ENCODE data around the gene FMN1.

Gene FMN1

DNA sequence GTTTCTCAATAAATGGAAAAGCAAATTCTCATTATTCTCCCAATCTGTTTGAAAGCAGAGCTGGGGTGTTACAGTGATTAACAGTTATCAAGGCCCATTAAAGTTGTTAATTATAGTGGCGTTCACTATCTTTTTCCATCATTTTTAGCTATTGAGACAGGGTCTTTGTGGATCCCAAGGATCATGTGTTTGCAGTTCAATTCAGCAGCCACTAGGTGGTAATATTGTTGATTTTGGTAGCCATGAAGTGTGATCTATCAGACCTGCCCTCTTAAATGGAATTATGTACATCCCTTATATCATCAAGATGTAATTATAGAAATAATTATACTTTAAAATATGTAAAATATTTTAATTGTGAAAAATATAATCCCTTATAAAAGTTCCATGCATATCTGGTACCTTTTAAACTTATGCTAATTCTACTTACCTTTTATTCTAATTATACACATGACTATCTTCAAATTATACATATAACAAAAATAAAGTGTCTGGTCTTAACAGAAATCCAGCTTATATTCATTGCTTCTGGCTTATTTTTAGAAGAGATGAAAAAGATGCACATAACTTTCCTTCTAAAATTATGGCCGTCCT lies 350.3 kb downstream of the FMN1 start:
- DNase-seq, result no peak

DNA sequence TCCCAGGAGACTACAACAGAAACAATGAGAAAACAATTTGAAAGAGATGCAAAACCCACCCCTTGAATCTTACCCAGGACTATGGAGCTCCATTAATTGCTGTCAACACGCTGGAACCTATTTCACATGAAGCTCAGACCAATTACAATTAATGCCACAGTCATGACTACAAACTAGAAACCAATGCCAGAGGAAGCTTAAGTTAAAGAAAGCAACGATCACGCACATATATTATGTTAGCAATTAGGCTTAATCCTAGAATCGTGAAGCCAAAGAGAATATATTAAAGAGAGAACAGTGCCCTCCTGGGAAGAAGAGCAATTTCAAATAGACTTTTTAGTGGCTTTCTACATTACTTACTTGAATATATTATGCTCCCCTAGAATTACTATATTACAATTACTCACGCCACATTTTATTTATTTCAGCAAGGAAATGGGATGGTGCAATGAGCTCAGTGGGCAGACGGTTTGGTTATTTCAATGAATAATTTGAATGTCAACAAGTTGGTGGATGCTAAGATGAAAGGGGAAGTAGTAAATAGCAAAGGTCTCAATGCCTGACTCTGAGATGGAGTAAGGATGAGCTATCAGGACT lies 351.2 kb downstream of the FMN1 start:
- no peak for DNase-seq

DNA sequence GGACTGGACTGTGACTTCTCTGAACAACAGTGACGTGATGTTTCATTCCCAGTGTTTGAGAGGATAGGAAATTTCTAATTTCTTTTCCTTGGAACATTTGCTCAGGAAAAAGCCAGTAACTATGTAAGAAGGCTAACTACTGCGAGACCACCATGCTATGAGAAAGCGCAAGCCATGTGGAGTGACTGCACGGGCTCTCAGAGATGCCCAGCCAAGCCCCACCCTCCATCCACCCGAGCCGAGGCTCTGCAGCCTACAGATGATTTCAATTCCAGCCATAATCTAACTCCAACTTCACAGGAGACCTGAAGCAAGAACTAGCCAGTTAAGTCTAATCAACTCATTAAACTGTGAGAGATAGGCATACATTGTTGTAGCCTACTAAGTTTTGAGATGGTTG lies 352.4 kb downstream of the FMN1 start:
- DNase-seq, result no peak

DNA sequence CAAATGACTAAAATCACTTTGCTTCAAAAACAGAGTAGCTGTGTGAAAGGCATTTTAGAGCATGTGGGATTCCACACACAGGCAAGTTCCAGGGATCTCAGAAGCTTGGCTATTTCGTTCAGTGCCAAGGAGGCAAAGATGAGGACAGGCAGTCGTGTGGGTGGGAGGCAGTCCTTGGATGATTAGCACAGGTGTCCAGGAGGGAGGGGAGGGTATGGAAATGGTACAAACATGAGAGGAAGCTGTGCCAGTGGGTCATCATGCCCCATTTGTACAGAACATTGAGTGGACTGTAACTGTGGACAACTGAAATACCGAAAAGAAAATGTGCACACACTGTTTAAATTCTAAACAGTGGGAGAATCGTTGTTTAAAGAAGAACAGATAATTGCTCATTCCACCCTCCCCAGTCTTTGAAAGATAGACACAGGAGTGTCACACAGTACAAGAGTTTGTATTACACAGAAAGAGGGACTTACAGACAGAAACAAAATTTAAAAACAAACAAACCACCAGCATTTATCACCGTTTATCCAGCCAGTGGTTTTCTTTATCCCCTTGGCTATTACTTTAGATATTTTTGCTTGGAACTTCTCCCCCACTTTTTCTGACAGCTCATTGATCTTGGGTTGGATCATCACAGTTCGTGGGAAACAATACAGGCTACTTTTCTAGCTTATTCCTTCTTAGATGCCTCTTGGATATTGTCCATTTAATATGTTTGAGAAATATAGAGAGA lies 353.8 kb downstream of the FMN1 start:
- no peak for DNase-seq

DNA sequence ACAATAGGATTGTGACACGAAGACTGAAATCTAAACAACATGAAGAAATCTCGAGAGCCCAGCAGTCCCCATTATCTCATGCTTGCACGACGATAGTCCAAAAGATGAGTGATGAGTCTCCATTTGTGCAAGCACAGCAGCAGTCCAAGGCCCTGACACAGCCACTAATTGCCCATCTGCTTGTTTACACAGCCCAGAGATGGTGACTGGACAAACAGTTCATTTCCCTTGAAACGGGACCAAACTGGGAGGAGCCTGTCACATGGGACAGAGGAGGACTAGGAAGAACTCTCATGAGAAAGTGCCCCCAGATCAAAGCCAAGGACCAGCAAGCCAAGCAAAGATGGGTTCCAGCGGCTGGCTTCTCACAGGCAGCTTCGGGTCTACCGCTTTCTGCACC lies 355.7 kb downstream of the FMN1 start:
- no peak for DNase-seq

DNA sequence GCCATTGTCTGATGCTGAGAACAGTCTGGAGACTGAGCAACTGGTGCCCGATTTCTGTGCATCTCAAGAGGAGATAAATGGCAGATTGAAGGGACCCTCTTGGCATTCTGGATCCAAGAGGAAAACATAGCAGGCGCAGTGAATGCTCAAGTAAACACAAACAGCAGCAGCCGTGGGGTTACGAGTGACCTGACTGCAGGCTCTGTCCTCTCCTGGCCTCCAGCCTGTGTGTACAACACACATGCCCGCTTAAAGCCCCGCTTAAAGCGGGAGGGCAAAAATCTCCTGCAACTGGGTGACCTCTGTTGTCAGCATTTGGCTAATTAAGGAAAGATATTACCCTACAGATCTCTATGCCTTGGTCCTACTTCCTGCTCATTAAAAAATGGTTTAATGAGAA lies 356.2 kb downstream of the FMN1 start:
- DNase-seq, result no peak

DNA sequence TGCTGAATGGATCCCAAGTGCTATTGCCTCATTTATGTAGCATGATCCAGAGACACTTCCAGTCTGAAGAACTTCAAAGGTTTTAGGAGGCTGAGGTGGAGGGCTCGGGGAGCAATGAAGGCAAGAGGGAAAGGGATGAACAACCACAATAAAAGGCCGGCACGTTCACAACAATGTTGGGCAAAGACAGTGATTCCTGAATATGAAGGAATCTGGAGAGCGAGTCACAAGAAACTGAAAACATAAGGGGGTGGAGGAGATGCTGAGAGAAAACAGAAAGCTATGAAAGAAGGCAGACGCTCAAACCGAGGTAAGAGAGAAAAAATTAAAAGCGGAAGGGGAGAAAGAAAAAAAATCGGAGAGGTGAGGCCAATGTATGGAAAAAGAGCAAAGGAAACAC lies 356.6 kb downstream of the FMN1 start:
- DNase-seq, result no peak

DNA sequence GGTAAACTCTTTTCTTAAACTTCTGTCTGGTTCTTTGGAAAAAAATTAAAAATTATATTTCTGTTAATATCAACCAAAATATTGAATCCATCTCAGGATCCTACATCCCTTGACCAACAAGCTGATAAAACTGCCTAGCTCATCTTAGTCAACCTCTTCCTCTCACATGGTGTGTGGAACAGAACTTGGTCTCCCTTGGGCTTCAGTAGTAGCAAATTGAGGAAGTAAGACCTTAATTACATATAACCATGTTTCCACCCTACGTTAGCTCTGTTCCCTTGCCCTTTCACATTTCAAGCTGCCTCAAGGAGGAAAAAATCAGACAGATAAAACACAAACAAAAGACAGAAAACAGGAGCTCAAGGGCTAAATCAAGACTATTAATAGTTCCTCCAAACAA lies 360.4 kb downstream of the FMN1 start:
- no peak for DNase-seq

DNA sequence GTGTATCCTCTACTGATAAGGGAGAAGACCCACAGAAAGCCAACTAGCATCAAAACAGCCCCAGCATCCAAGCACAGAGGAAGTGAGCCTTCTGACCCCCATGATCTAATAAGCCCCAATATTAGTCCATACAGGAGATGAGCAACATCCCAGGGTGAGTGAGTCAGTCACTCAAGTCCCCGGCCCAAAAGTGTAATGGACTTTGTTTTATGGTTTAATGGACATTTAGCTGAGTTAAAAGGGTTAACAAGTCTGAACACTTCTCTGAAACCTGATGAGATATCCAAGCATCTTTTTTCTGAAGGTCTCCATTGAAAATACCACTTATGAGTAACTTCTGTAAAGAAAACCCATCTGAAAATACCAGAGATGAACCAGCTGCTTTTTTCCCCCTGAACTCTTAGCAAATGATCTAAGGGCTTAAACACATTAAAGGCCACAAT lies 361.1 kb downstream of the FMN1 start:
- DNase-seq, result no peak

DNA sequence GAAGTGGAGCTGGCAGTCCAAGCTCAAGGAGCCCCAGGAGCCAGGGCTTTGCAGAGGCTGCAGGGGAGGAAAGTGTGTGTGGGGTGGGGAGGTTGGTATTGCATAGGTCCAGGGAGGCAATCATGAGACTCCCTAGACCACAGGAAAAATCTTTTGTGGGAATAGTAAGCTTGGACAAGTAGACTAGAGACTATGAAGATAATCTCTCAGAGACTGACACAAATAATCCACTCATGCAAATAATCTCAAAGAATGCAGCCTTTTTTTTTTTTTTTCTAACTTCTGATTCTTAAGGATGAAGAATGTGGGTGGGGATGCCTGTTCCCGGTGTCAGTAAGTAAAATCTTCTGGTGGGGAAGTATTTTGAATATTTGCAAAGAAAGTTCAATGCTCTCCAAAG lies 363.0 kb downstream of the FMN1 start:
- no peak for DNase-seq

DNA sequence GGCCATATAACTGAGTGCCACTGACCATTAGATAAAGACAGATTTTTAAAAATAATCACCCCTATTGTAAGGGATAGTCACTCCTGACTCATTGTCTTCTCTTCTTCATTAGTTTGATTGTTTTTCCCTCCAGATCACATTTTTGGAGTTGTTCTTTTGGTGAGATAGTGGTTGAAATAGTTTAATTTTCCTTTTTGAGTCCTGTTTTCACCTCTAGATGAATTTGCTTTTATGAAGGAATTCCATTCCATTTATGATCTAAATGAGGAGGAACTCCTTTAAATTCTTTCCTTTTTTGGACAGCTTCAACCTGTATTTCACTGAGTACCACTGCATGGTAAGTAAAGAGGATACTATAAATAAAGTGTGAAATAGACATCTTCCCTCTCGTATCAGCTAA lies 364.3 kb downstream of the FMN1 start:
- no peak for DNase-seq

DNA sequence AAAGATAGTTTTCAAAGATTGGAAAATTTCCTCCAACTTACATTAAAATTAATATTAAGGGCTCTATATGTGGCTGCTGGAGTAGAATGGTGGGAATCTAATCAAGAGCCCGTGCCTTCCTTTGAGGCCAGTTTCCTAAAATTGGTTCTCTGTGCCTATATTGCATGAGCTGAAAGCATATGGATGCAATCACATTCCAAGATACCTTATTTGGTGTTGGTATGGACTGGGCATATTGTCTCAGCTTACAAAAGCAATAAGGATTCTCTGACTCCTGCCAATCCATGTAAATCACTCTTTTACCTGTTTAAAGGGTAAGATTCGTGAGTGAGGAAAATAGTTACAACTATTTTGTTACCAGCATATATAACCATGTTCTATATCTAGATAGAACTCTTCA lies 365.1 kb downstream of the FMN1 start:
- DNase-seq, result no peak

DNA sequence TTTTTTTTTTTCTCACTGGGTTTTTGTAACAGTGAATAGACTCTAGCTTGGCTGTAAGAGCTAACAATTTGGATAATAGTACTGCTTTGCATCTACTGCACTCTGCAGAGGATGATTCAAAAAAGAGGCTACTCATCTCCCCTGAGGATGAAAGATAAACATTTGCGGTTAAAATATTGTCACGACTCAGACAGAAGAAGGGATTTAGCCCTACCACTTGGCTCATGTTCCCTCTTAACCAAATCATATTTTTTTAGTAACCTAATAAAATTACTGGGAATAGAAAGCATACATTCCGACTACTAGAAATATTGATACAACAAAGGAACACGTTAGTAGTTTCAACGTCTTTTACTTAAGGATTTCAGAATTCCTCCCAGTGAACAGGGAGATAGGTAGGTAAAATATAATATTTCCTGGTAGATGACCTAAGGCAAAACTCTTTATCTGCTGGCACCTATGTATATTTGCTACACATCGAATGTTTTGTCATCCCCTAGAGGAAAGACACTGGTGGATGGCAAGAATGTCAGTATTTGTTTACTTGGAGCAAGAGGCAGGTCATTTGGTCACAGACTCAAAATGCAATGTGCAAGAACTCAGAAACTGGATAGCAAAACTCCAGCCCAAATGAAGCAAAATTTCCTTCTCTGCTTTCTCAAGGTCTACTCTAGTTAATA lies 365.9 kb downstream of the FMN1 start:
- DNase-seq, result no peak

DNA sequence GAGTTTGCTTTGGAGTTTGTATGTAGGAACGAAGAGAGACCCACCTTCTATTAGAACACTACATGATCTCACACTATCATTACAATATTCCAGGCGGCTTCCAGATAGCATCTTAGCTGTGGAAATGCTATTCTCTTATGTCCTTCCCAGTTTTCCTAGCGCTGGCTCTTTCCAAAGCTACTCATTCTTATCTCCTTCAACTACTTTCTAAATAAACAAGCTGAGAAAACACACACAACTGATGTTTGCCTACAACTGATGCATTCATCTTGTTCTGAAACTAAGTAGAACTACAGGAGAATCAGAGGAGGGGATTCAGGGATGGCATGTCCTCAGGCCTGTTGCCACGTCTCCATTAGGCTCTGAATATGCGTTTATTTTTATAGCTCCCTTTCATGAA lies 367.8 kb downstream of the FMN1 start:
- DNase-seq, result no peak

DNA sequence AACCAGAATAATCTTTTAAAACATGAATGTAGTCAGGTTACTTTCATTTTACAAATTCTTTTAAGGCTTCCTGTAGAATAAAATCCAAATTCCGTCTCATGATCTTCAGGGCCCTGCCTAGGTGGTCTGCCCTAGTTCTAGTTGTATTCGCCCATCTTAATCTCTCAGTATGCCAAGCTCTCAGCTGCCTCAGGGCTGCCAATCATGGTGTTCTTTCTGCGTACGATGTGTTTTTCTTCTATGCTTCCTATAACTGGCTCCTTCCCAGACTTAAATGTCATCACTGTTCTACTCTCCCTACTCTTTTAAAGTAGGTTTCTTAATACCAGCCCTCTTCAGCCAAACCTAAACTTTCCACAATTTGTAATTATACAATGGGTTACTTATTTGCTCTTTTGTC lies 369.3 kb downstream of the FMN1 start:
- DNase-seq, result no peak

DNA sequence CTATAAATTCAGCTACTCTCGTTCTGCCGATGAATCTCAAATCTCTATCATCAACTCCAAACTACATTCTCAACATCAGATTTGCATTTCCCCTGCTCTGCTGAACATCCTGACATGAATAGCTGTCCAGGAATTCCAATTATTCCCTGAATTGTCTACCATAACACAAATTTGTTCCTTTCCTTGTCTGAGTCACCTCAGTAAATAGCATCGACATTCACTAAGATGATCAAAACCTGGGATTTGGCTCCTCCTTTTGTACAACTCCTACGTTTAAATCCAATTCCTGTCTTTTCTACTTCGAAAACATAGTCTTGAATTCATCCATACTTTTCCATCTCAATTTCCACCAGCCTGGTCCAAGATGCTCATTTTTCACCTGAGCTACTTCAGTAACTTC lies 369.7 kb downstream of the FMN1 start:
- no peak for DNase-seq

DNA sequence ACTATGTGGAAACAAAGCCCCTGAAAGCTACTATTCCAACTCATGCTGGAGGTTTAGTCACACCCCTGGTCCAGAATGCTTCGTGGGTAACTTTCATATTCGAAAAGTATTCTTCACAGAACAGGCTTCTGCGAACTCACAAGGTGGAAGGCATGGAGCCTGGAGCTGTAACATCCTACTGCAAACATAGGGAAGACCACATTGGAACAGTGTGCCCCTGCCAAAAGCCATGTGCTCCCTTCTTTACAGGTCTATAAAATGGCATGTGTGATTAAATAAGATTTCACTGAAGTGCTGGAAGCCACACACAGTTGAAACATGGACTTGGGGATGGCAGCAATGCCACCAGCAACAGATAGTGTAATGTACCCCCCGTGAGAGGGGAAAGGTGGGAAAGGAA lies 370.8 kb downstream of the FMN1 start:
- DNase-seq, result no peak

DNA sequence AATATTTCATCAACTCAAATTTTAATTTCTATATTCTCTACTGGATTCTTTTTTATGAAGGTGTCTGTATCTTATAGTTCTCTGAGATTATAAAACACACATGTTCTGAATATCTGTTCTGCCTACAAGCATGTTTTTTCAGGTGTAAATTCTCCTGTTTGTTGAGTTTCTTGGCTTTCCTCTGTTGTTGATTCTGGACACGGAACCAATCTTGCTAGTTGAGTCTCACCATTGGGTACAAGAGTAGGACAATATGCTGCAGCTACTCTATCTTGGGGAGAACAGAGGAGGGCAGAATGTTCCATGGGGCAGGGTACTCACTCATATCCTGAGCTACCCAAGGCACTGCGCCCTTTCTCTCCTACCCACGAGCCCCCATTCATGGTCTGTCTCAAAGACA lies 371.8 kb downstream of the FMN1 start:
- DNase-seq, result no peak

DNA sequence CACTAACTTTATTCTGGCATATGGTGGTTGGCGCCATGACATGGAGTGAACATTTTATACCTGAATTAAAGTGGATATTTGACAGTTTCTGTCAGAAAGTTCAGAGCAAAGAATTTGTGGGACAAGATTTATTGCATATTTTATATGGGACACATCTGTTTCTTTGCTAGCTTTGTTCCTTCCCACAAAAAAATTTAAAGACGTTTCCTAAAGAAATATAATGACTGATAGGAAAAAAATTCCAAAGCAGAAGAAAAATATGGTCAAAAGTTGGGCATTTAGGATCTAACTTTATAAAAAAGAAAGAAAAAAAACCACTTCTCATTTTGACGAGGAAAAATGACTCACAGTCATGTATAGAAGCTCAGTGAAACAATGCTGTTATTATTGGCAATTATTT lies 375.1 kb downstream of the FMN1 start:
- no peak for DNase-seq

DNA sequence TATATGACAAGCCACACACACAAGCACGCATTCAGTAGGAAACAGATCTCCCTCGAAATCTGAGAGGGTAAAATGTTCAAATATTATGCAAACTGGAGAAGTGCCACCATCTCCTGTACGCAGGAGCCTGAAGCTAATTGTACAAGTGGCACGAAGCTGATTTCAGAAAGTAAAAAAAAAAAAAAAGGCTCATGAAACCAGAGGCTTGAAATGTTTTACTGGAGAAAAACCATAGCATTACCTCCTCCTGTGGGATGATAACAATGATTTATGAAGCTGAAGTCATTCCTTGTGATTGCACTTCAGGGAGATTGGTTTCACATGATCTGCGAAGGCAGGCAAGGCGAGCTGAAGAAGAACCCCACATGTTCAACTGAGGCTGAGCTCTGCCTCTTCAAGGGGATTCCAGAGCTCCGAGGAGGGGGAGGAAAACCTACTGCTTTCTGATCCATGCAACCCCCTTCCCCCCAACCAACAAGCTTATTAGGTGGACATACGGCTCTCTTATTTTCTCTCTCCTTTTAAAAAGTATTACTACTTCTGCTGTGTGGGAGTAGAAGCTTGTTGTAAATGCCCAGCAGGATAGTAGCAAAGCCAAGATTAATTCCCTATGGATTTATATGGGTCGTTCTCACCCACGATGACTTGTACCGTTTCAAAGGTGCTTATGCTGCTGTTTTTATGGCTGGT lies 375.6 kb downstream of the FMN1 start:
- no peak for DNase-seq

DNA sequence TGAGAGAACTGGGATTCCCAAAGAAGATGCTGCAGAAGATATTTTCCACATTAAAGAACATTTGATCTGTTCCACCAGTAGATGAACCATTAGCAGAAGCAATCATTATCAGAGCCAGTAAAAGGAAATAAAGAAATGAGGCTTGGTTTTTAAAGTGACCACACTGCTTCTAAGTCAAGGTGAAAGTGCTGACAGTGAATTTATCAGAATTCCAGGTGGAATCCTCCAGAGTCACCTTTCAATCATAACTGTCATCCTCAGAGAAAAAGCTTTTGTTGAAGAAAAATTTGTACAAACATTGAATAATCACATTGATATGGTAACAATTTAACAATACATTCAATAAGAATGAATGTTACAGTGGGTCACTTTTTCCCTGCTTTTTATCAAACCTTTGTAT lies 376.9 kb downstream of the FMN1 start:
- DNase-seq, result no peak

DNA sequence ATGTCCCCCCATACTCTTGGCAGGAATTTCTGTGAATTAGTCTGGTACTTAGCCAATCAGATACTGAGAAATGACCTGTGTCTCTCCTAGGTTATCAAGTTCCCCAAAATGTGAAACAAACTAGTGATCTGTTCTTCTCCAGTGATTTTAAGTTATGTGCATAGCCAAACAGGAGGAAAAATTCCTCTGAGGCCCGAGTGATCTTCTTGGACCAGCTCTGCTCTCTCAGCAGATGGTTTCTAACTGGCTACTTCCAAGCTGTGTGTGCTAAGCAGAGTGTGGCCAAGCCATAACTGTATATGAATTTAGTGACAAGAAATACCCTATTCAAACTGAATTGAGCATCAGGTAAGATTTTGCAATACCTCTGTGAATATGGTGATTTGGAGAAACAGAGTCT lies 387.2 kb downstream of the FMN1 start:
- DNase-seq, result no peak

DNA sequence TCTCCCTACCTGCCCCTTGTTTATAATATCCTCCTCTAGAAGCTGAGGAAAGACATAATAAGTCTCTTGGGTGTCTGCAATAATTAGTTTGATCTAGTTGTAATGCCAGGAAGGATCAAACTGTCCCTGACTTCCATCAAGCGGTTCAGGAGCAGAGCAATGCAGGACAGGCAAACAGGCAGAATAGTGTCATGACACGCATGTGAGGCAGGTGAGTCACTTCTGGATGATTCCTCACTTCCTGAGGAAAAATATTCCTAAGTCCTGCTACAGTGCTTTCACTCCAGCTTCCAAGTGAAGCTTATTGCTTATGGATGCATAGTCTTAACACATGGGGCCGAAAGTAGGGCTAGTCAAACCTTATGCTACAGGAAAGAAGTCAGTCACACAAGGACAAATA lies 390.9 kb downstream of the FMN1 start:
- DNase-seq, result no peak

All from activated CD4-positive, alpha-beta T cell treated with anti-CD3 and anti-CD28 coated beads for 4 hours (primary cell).